HCT116 (cell line): ENCODE results near the gene HOXC12. TPM values are rescaled to one million over a fixed set of nuclear protein-coding genes. Genes with fewer than 3 reads are reported as not detected.

Source experiments
- ATAC-seq: fragments of 200-7000 bp; cut with Tn5 transposase; 2 replicates; pipeline ENCODE4 v1.9.1; 2020; ENCODE audit warnings: mild to moderate bottlenecking, moderate library complexity
- BruUV-seq: library from RNA; stranded (reverse); fragments of 400-500 nt; replicated peaks from 2 replicates; lab custom pipeline; 2021; lab: Mats Ljungman, UMichigan
- CTCF ChIA-PET: fragments of 300-600 bp; sonication (Branson Sonifier 250); formaldehyde crosslinking; loops from one replicate; lab custom pipeline; 2021; ENCODE audit warnings: antibody characterized with exemption; lab: Charles Lee
- POLR2A ChIA-PET: fragments of 300-600, 350-600 bp; sonication (Branson Sonifier 250); formaldehyde crosslinking; loops from one replicate; lab custom pipeline; 2021; ENCODE audit warnings: antibody characterized with exemption; lab: Charles Lee
- RAD21 ChIA-PET, 2 experiments: fragments of 300-600 bp; sonication (Branson Sonifier 250); formaldehyde crosslinking; loops; one replicate each; lab custom pipeline; 2023; ENCODE audit warnings: low total read pairs in 2 of 2; ENCODE audit not compliant: uncharacterized antibody in 2 of 2, unreplicated experiment in 2 of 2, low non-redundant PET in 1 of 2; lab: Charles Lee
- DNase-seq: peaks from one replicate; pipeline ENCODE4 v3.0.0-alpha.2; 2010; ENCODE audit warnings: low read depth, low spot score
- H2AFZ ChIP-seq: fragments of 200-600 bp; shearing (Covaris generic), sonication (generic); 2 replicates; pipeline ENCODE4 v1.6.1; 2017; ENCODE audit warnings: low read depth, mixed run types, mixed read lengths, antibody characterized with exemption, low read length; ENCODE audit not compliant: poor library complexity, severe bottlenecking
- H3K27ac ChIP-seq: 2 replicates; pipeline ENCODE4 v1.5.1; 2012; ENCODE audit warnings: low read depth, low read length
- H3K27me3 ChIP-seq: fragments of 200-600 bp; sonication (generic); 2 replicates; pipeline ENCODE4 v1.6.1; 2016; ENCODE audit warnings: mixed run types, low read length, mixed read lengths; ENCODE audit not compliant: insufficient read depth
- H3K36me3 ChIP-seq, 2 experiments: fragments of 200-500 bp in 1 of 2; fragments of 200-600 bp in 1 of 2; sonication (Bioruptor generic) in 1 of 2; sonication (generic) in 1 of 2; 2 replicates each; pipeline versions ENCODE4 v1.5.1 to v1.6.1; 2014 to 2016; ENCODE audit warnings: low read length in 2 of 2, inconsistent platforms in 1 of 2, mixed read lengths in 1 of 2, mixed run types in 1 of 2; ENCODE audit not compliant: insufficient read depth in 2 of 2, control insufficient read depth in 1 of 2
- H3K4me1 ChIP-seq, 2 experiments: fragments of 200-600 bp in 1 of 2; sonication (generic) in 1 of 2; 2 replicates each; pipeline versions ENCODE4 v1.5.1 to v1.6.1; 2012 to 2017; ENCODE audit warnings: low read length in 2 of 2, inconsistent platforms in 1 of 2, mild to moderate bottlenecking in 1 of 2, mixed read lengths in 1 of 2, mixed run types in 1 of 2, moderate library complexity in 1 of 2; ENCODE audit not compliant: insufficient read depth in 2 of 2, control insufficient read depth in 1 of 2
- H3K4me2 ChIP-seq: fragments of 200-600 bp; sonication (generic); 2 replicates; pipeline ENCODE4 v1.6.1; 2017; ENCODE audit warnings: mixed run types, low read length, mixed read lengths
- H3K4me3 ChIP-seq, 2 experiments: fragments of 200-600 bp in 1 of 2; sonication (generic) in 1 of 2; replicated peaks in 1 of 2; 2 replicates each; pipeline ENCODE4 v1.5.1; 2011 to 2016; ENCODE audit warnings: low read length in 2 of 2, control low read depth in 1 of 2, low read depth in 1 of 2, mild to moderate bottlenecking in 1 of 2, mixed read lengths in 1 of 2, mixed run types in 1 of 2
- H3K79me2 ChIP-seq: fragments of 200-600 bp; sonication (generic); 2 replicates; pipeline ENCODE4 v1.6.1; 2017; ENCODE audit warnings: mild to moderate bottlenecking, mixed run types, low read length, moderate library complexity, mixed read lengths; ENCODE audit not compliant: insufficient read depth
- H3K9ac ChIP-seq: fragments of 200-600 bp; sonication (generic); 2 replicates; pipeline ENCODE4 v1.6.1; 2016; ENCODE audit warnings: low read length, mixed read lengths
- H3K9me2 ChIP-seq: fragments of 200-600 bp; sonication (generic), shearing (Covaris generic); 2 replicates; pipeline ENCODE4 v1.6.1; 2017; ENCODE audit warnings: mixed run types, mild to moderate bottlenecking, moderate library complexity; ENCODE audit not compliant: insufficient read depth
- H3K9me3 ChIP-seq, 2 experiments: fragments of 200-500 bp in 1 of 2; fragments of 200-600 bp in 1 of 2; sonication (Bioruptor generic) in 1 of 2; sonication (generic) in 1 of 2; 2 replicates each; pipeline ENCODE4 v1.6.1; 2014 to 2017; ENCODE audit warnings: low read length in 2 of 2, mixed read lengths in 2 of 2, inconsistent platforms in 1 of 2, low read depth in 1 of 2, mild to moderate bottlenecking in 1 of 2, mixed run types in 1 of 2, moderate library complexity in 1 of 2; ENCODE audit not compliant: control insufficient read depth in 1 of 2, insufficient read depth in 1 of 2
- H4K20me1 ChIP-seq: fragments of 200-600 bp; sonication (generic), shearing (Covaris generic); 2 replicates; pipeline ENCODE4 v1.6.1; 2017; ENCODE audit warnings: mixed run types, mild to moderate bottlenecking, moderate library complexity; ENCODE audit not compliant: insufficient read depth
- ATF3 ChIP-seq: IDR thresholded peaks from 2 replicates; pipeline ENCODE4 v1.6.1; 2012
- CBX3 ChIP-seq: IDR thresholded peaks from 2 replicates; pipeline ENCODE4 v1.6.1; 2012; ENCODE audit warnings: low read depth
- CEBPB ChIP-seq: IDR thresholded peaks from 2 replicates; pipeline ENCODE4 v1.6.1; 2012; ENCODE audit warnings: low read depth
- CTCF ChIP-seq, 3 experiments: fragments of 200-600 bp in 1 of 3; sonication (generic) in 1 of 3; IDR thresholded peaks in 2 of 3; conservative IDR thresholded peaks in 1 of 3; 2 replicates each; pipeline ENCODE4 v1.5.1; 2012 to 2017; ENCODE audit warnings: low read depth in 2 of 3, low read length in 2 of 3, antibody characterized with exemption in 1 of 3, borderline replicate concordance in 1 of 3, control low read depth in 1 of 3, mild to moderate bottlenecking in 1 of 3, mixed read lengths in 1 of 3, mixed run types in 1 of 3, moderate library complexity in 1 of 3; ENCODE audit not compliant: insufficient read depth in 1 of 3
- EGR1 ChIP-seq: IDR thresholded peaks from 2 replicates; pipeline ENCODE4 v1.6.1; 2012; ENCODE audit warnings: low read depth
- ELF1 ChIP-seq: IDR thresholded peaks from 2 replicates; pipeline ENCODE4 v1.6.1; 2012; ENCODE audit warnings: low read depth, borderline replicate concordance
- EZH2phosphoT487 ChIP-seq: fragments of 200-600 bp; IDR thresholded peaks from 2 replicates; pipeline ENCODE4 v1.6.1; 2018; ENCODE audit warnings: antibody characterized with exemption, borderline replicate concordance
- FOSL1 ChIP-seq: IDR thresholded peaks from 2 replicates; pipeline ENCODE4 v1.6.1; 2012; ENCODE audit warnings: low read depth
- POLR2AphosphoS5 ChIP-seq: IDR thresholded peaks from 2 replicates; pipeline ENCODE4 v1.6.1; 2011; ENCODE audit warnings: mild to moderate bottlenecking, low read depth, low read length, moderate library complexity
- RAD21 ChIP-seq: IDR thresholded peaks from 2 replicates; pipeline ENCODE4 v1.6.1; 2012; ENCODE audit warnings: low read depth, mild to moderate bottlenecking
- REST ChIP-seq: IDR thresholded peaks from 2 replicates; pipeline ENCODE4 v1.6.1; 2012; ENCODE audit warnings: low read depth
- SP1 ChIP-seq: IDR thresholded peaks from 2 replicates; pipeline ENCODE4 v1.6.1; 2012; ENCODE audit warnings: low read depth
- SRF ChIP-seq: IDR thresholded peaks from 2 replicates; pipeline ENCODE4 v1.6.1; 2012; ENCODE audit warnings: low read depth
- TCF7L2 ChIP-seq: IDR thresholded peaks from 2 replicates; pipeline ENCODE4 v1.7.0; 2011; ENCODE audit warnings: borderline replicate concordance, inconsistent platforms; ENCODE audit not compliant: insufficient read depth, insufficient read length; ENCODE audit errors: extremely low read depth
- YY1 ChIP-seq: IDR thresholded peaks from 2 replicates; pipeline ENCODE4 v1.6.1; 2011; ENCODE audit warnings: low read length, low read depth, moderate library complexity, mild to moderate bottlenecking; ENCODE audit not compliant: insufficient replicate concordance; ENCODE audit errors: extremely low read depth
- ZBTB33 ChIP-seq: IDR thresholded peaks from 2 replicates; pipeline ENCODE4 v1.6.1; 2011; ENCODE audit warnings: mild to moderate bottlenecking, low read length, moderate library complexity; ENCODE audit not compliant: insufficient replicate concordance; ENCODE audit errors: extremely low read depth
- ZFX ChIP-seq: fragments of 450-650 bp; IDR thresholded peaks from 2 replicates; pipeline ENCODE4 v1.6.1; 2017
- ZNF274 ChIP-seq: fragments of 200-500 bp; sonication (Bioruptor generic); IDR thresholded peaks from 2 replicates; pipeline ENCODE4 v1.6.1; 2014; ENCODE audit warnings: mild to moderate bottlenecking, low read depth, low read length, inconsistent platforms
- intact Hi-C: fragments of 100-400 bp; cut with micrococcal nuclease; formaldehyde crosslinking; loops from 2 replicates; pipeline ENCODE4 v1.10.0; 2022
- total RNA-seq: library from RNA; stranded (reverse); gene quantifications from one replicate; pipeline ENCODE4 v1.2.1, GENCODE V29; 2021; ENCODE audit not compliant: unreplicated experiment

HOXC12 gene
- total RNA-seq, 1 experiment from 2014 or later = not detected

DNA sequence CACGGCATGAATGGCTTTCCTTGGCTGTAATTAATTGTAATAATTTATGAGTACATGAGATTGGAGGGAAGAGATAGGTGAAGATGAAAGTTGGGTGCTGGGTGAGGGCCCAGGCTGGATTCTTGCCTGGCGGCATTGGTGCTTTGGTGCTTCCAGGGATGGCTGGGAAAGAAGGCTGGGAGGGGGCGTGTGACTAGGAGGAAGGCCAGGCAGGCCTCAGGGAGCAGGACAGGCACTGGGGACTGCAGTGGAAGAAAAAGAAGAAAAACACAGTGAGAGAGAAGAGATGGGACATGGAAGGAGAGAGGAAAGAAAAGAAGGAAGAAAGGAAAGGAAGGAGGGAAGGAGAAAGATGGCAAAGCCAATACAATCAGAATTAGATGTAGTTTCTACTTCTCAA lies 48.9 kb downstream of the HOXC12 start:
- H3K79me2 ChIP-seq = peaks cover 21% of the 10 kb centered on the region
- no peak overlapping the region for H2AFZ ChIP-seq
- BruUV-seq = no TSS peak
- CTCF ChIA-PET = interaction anchor here (0.7 to 2.2 kb wide), 6 partner anchors 14 to 211 kb away, joined by 3 to 8 read pairs (median 4); partner anchors contain the start of gene HOXC10
- POLR2A ChIA-PET = no interaction called here
- H3K4me3 ChIP-seq = no peak overlapping the region
- H3K4me1 ChIP-seq = peaks cover 10 to 25% of the 10 kb centered on the region in 2 experiments
- no peak for TF ChIP-seq POLR2AphosphoS5
- no peak for TF ChIP-seq EZH2phosphoT487
- no peak for TF ChIP-seq CEBPB
- no peak for TF ChIP-seq ATF3
- TF ChIP-seq CTCF (IDR thresholded peaks at IDR 0.05 in 2 of 3, conservative IDR thresholded peaks at IDR 0.05 in 1 of 3; ENCODE audit: borderline replicate concordance in 1 of 3, insufficient read depth in 1 of 3, low read depth in 2 of 3, low read length in 2 of 3) = no peak
- TF ChIP-seq ZFX = no peak
- TF ChIP-seq REST = no peak
- TF ChIP-seq SRF = no peak
- no peak for TF ChIP-seq SP1
- TF ChIP-seq ZBTB33 = no peak
- TF ChIP-seq CBX3 = no peak
- TF ChIP-seq ZNF274 = no peak
- no peak for TF ChIP-seq EGR1
- no peak for TF ChIP-seq FOSL1
- no peak for TF ChIP-seq RAD21
- no peak for TF ChIP-seq YY1
- TF ChIP-seq TCF7L2 = no peak
- TF ChIP-seq ELF1 = no peak
- no peaks in the 10 kb centered on the region for H3K9me2 ChIP-seq
- H3K27ac ChIP-seq = no peak overlapping the region
- H3K4me2 ChIP-seq = no peak overlapping the region
- H3K9me3 ChIP-seq = no peaks in the 10 kb centered on the region
- peaks cover 0 to 6% of the 10 kb centered on the region in 2 experiments; a peak in 1 of 4 replicates for H3K36me3 ChIP-seq
- ATAC-seq (no peak), DNase-seq (no peak)
- intact Hi-C loops = no loop called here
- no peaks in the 10 kb centered on the region for H3K27me3 ChIP-seq
- RAD21 ChIA-PET = interaction anchor here in 1 of 2 experiments (0.6 kb wide), 1 partner anchor 9 kb away, joined by 3 read pairs; no protein-coding TSS in a partner anchor
- no peaks in the 10 kb centered on the region for H4K20me1 ChIP-seq
- H3K9ac ChIP-seq = no peak overlapping the region
